ENCODE data around the gene ANKS1A.
"Not testable (repeated sequence)": the region's sequence is repeated elsewhere in the genome, so short reads cannot be mapped to it uniquely, and the experiment has no call there.

The ANKS1A gene

DNA sequence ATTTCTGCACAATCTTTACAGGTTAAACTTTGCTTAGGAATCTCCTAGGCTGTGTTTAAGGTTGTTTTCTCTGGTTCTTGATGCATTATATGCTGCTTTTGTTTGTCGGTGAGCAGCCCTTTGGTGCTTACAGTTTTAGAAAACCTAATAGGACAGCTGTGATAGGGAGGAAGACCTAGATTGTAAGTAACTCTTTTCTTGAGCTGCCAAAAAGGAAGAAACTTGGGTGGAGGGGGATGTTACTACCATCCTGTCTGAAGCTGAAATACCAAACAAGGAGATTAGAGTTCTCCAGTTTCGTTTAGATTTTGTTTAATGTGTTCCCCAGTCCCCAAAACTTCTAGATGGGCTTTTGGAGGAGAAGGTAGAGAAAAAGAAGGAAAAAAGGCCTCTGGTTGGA is 72.0 kb downstream of the ANKS1A start:
- DNase-seq, result no peak

DNA sequence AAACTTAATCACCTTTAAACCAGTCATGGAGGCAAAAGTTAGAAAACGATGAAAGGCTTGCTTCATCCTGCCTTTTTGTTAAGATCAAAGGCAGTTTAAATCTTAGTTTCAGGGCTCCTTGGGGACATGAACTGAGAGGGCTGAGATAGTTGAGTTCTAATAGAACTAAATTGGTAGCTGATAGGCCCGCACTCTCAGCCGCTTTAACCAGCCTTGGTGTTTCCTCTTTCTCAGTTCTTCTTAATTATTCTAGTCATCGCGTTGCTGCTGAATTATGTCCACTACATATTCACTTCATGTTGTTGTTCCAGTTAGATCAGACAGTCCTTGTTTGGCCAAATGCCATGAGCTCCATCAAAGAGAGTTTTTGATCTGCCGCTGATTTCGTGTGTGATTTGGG is 72.5 kb downstream of the ANKS1A start:
- DNase-seq, result peak in 1 of 2 donors; percentile 15

DNA sequence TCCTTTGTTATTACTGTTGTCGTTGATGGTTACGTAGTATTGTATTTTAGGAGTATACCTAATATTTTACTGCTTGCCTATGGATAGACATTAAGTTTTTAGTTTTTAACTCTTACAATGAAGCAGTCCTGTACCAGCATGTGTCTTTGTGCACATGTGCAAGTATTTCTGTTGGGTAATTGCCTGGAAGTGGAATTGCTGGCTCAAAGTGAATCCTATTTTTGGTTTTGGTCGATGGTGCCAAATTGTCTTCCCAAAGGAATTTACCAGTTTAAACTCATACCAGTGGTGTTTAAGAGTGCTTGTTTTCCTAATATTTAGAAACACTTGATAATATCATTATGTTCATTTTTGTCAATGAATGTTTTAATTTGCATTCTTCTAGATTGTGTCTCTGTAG is 75.5 kb downstream of the ANKS1A start:
- DNase-seq, result no peak

DNA sequence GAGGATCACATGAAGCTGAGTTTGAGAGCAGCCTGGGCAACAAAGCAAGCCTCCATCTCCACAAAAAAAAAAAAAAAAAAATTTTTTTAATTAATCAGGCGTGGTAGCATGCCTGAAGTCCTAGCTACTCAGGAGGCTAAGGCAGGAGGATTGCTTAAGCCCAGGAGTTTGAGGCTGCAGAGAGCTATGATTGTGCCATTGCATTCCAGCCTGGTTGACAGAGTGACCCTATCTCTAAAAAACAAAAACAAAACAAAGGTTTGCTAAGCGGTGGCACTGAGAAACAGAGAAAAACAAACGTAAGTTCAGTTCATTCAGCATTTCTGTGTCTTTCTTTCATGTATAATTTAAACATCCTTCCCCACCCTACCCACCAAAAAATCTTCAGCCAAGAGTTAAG is 78.4 kb downstream of the ANKS1A start:
- DNase-seq, result no peak

DNA sequence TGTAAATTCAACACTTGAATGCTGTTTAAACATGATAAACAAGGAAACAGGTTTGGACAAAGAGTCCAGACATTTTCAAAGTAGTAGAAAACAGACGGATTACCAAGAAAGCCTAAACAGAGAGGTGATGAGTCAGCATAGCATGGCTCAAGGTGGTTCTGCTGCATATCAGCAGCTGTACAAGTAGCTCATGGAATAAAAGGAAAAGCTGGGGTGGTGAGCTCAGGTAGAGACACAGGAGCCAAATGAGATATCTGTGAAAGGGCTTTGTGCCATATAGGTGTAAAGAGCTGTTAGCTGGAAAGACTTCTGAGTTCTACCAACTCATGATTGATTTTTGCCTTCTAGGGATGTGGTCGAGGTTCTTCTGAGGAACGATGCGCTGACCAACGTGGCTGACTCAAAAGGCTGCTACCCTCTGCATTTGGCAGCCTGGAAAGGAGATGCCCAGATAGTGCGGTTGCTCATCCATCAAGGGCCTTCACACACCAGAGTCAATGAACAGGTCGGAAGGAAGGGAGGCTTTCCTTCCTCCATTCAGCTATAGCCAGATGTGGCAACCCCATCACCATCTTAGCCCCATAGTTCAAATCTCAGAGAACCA is 80.7 kb downstream of the ANKS1A start:
- no peak for DNase-seq

DNA sequence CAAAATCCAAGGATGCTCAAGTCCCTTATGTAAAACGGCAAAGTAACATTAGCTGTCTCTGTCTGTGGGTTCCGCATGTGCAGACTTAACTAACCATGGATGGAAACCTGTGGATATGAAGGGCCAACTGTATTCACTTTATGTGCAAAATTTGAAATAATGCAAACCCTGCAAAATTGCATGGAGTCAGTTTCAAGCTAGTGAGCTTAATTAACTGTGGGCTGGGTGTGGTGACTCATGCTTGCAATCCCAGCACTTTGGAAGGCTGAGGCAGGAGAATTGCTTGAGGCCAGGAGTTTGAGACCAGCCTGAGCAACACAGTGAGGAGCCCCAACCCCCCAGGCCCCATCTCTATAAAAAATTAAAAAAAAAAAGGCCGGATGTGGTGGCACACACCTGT is 81.4 kb downstream of the ANKS1A start:
- no peak for DNase-seq

DNA sequence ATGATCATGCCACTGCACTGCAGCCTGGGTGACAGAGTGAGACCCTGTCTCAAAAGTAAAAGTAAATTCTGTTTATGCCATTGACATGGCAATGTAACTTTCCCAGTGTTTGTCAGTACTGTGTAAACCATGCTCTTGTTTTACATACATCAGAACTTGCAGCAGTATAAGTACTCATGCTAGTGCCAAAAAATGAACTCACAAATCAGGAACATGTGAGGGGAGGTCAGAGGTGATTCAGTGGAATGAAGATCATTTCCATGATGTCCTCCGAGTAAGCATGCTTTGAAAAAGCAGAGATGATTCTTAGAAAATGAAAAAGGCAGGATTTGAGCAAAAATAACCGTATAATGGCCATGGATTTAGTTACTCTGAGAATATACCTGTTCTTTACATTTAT is 81.9 kb downstream of the ANKS1A start:
- no peak for DNase-seq

DNA sequence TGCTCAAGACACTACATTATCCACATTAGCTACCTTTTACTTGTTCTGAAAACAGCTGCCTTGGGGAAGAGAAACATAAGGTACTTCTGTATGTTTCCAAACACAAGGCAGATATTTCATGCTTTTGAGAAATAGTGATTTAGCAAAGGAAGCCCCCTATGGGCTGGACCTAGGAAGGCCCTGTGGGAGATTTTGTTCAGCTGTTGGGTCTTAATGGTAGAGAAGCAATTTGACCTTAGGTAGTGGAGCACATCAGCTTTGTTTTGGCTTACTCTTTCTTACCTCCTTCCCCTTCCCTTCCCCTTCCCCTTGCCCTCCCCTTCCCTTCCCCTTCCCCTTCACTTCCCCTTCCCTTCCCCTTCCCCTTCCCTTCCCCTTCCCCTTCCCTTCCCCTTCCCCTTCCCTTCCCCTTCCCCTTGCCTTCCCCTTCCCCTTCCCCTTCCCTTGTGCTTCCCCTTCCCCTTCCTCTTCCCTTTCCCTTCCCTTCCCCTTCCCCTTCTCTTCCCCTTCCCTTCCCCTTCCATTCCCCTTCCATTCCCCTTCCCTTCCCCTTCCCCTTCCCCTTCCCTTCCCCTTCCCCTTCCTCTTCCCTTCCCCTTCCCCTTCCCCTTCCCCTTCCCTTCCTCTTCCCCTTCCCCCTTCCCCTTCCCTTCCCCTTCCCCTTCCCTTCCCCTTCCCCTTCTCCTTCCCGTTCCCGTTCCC is 84.6 kb downstream of the ANKS1A start:
- DNase-seq, result no peak

DNA sequence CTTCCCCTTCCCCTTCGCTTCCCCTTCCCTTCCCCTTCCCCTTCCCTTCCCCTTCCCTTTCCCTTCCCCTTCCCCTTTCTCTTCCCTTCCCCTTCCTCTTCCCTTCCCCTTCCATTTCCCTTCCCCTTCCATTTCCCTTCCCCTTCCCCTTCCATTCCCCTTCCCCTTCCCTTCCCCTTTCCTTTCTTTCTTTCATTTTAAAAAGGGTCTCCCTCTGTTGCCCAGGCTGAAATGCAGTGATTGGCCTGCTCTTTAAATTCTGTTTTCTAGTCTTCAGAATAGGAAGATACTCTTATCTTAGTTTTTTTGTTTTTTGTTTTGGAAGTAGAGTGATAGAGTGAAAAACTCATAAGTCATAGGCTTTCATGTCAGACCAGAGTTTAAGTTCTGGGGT is 85.2 kb downstream of the ANKS1A start:
- DNase-seq, result no peak

DNA sequence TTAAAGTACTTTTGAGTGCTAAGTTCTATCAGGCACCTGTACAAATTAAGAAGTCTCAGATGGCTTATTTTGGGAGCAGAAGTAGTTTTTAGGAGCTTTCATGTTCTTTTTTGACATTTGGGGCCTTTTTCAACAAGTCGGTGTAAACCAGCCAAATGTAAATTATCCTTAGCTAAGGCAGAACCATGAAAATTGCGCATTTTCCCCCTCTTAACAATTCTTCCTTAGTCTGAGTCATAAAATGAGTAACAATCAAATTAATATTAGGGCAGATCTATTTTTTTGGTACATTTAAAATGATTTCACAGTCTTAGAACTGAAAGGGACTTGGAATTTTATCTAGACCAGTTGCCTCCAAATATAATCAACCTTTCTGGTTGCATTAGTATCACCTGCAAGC is 87.2 kb downstream of the ANKS1A start:
- DNase-seq, result no peak

DNA sequence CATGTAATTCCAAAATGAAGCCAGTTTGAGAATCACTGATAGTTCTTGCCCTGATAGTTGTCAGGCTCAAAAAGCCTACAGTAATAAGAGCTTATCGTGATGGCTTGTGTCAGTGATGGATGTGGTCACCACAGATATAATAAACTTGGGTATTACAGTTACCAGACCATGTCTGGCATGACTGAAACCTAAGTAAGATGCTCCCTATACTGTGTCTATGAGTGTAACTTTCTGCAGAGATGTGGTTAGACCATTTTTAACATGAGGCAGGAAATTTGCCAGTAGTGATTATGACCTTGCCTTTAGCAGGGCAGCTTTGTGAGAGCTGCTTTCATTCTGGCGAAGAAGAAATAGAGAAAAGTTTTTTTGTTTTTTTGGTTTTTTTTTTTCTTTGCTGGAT is 90.2 kb downstream of the ANKS1A start:
- no peak for DNase-seq

DNA sequence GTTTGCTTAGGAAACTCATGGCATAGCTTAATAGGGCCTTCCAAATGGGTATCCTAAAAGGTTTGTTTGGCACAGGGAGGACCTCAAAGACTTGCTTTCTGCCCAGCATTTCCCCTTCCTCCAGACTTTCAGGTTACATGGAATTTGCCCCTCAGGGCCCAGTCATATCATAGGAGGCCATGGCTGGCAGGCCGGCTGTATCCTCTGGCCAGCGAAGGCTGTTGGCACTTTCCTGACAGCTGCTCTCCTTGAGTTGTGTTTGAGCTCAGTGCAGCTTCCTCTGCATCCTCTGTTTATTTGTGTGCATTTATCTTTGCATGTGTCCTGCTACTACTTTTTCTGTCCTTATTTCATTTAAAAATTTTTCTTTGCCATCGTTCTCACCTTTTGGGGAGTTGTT is 90.9 kb downstream of the ANKS1A start:
- no peak for DNase-seq

DNA sequence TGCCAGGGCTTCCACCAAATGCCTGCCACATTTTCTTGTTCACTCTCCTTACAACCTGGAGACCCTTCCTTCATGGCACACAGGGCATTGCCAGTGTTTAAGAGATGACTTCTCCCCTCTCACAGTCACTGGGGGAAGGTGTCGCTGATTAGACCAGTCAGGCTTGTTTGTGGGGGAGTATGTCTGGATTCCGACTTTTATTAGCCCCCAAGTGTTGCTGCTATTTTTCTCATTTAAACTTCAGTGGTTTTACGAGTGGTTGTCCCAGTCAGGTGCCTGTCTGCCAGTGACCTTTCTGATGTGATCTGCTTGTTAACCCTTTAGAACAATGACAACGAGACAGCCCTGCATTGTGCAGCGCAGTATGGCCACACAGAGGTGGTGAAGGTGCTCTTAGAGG is 92.3 kb downstream of the ANKS1A start:
- no peak for DNase-seq

DNA sequence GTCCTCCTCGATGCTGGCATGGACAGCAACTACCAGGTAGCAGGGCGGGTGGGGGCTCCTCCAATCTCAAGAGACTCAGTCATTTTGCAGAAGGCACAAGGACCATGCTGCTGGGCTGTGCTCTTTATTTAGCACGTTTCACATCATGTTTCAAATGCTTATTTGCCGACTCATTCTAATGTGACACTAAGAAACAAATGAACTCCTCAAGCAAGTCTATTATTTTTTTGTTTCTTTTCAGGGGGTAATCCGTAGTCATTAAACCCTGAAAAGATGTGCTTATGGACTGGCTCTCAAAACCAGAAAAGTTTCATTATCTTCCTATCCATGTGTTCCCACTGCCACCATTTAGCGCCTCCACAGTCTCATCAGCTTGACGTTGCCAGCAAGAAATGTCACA is 92.9 kb downstream of the ANKS1A start:
- no peak for DNase-seq

DNA sequence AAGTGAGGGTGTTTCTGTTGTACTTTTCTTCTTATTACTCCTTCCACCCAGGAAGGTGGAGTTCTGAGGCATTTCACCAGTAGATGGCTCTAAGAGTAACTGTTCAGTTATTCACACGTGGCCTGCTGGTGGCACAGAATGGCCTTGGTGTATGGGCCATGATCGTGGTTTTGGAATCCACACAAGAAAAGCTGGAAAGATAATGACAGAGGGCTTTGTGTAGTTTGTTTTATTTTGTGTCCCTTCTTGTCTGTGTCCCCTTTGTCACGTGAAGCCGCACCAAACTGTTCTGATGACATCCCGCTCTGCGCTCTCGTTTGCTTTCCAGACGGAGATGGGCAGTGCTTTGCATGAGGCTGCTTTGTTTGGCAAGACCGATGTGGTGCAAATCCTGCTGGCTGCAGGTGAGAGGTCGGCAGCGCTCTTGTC is 93.4 kb downstream of the ANKS1A start:
- no peak for DNase-seq

DNA sequence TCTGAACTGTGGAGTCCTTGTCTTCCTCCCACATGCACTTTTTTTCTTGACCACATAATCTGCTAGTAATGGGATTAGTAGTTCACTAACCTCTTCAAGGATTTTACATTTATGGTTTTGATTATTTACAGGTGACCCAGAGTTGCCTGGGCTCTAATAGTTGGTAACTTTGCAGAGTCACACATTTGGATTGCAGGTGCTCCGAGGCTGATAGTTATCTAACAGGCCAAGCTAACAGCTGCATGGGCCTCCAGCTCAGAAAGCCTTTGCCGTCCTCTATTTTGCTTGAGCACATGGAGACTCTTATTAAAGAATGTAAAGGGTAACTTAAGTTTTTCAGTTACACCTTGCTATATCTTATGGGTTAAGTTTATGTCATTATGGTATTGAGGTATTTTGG is 95.4 kb downstream of the ANKS1A start:
- no peak for DNase-seq

DNA sequence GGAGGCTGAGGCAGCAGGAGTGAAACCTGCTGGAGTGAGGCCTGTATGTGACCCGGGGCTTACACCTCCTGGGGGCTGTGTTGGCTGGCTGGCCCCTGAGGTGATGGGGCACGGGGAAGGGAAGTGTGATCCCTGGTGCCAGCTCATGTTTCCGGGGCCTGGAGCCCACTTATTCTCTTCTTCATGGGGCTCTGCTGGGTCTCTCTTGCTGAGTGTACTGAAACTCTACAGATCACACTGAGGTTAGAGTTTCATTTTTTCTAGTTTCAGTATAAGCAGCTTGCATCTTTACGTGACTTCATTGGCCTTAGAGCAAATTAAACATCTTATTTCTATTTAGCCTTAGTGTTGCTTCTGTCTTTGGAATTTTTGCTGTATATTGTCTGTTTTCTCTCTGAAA is 96.2 kb downstream of the ANKS1A start:
- DNase-seq, result no peak

DNA sequence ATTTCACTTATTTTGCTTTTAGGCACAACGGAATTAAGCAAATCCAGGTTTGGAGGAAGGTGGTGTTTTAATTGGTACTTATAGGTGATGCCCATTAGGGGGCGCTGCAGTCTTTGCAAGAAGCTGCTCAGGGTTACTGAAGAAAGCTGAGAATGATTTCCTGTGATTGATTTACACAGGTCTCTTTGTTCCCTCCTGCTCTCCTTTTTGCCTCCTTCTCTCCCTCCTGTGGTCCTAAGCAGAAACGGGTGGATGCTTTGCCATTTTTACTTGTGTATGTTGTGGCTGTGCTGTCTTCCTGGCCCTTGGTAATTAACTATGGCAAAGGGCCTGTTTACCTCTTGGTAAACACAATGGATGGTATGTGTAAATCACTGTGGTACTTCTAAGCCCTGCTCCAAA is 97.8 kb downstream of the ANKS1A start:
- DNase-seq, result peak; percentile 48 to 80

DNA sequence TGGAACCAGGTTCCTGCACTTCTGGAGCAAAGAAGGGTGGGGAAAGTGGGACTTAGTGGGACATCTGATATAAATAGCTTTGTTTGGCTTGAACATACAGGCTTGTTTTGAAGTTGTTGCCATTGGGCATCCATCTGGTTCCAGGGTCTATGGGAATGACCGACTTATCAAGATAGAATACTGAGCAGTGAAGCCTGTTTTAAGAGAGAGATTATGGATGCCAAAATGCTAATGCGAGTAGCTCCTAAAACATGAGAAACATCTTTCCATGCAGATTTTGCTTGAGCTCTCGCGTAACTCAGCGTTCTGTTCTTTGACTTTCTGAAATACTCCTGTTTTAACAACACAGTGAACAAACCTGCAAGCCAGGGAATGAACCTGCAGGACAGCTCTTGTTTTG is 98.5 kb downstream of the ANKS1A start:
- no peak for DNase-seq

DNA sequence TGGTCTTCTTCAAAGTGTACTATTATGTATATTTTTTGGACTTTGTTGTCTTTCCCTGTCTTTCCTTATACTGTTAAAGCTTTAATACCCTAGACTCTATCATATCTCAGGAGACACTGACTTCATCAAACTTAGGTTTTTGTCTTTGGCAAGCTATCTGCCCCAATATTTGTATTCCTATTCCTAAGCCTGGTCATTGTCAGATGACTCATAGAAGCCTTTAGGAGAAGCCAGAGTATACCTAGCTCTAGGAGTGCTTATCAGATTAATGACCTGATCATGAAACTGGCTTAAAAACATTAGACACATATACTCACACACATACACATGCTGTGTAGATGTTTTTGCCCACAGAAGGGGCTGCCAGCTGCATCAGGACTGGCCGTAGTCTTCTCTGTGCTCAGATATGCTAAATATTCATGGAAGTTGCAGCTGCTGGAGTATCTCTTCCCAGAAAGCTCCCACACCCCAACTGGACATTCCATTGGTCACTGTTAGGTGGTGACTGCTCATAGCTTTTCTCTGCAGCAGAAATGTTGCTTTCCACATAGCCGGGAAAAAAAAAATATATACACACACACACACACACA is 102.0 kb downstream of the ANKS1A start:
- no peak for DNase-seq

DNA sequence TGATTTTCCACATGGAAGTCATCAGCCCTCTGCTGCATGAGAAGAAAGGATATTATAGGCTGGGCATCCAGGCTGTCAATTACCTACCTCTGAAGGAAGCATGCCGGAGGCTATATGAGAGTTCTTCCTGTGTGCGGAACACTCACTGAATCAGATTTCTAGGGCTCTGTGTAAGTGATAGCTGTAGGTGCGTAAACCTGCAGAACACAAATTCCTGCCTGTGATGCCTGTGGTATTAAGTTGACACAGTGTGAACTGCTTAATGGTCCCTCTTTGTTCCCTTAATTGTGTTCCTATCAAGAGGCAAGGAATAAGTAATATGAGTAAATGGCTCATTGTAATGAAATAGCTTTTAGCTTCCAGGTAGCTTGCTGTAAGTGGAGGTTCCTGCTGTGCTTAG is 103.3 kb downstream of the ANKS1A start:
- no peak for DNase-seq

DNA sequence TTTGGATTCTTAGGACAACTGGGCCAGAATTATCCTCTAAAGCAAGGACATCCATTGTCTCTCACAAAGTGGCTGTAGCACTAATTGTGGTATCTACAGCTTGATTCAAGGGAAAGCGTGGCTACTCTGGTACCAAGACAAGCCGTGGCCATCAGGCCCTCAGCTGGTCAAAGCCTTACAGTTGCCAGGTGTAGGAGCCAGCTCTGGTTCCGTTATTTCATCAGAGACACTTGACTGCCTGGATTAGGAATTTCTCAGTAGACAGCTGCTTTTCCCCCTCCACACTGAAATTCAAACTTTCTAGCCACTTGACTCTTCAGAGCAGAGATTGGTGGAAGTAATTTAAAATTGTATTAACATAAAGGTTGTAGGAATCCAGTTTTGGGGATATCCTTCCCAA is 104.2 kb downstream of the ANKS1A start:
- no peak for DNase-seq

DNA sequence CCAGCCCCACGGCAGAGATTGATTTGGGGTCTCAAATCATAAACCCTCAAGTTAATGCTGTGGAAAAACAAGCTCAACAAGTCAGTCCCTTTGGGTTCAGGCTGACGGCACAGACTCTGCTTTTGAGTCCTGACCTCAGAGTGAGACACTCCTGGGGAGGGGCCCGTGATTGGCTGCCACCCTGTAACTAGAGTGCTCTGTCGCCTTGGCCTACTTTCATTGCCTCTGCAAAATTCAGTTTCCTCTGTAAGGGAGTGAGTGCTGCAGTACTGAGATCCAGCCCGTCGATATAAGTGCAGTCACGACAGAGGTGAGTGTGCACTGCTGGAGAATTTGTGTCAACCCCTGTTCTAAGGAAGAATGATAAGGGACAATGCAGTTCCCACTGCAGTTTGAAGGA is 105.6 kb downstream of the ANKS1A start:
- no peak for DNase-seq

DNA sequence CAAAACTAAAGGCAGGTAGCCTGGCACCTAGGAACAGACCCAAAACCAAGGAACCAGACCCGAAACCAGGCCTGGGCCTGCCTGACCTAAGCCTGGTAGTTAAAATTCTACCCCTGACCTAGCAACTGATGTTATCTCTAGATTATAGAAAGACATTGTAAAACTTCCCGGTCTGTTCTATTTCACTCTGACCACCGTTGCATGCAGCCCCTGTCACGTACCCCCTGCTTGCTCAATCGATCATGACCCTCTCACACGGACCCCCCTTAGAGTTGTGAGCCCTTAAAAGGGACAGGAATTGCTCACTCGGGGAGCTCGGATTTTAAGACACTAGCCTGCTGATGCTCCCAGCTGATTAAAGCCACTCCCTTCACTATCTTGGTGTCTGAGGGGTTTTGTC is 109.4 kb downstream of the ANKS1A start:
- DNase-seq, result not testable (repeated sequence)

DNA sequence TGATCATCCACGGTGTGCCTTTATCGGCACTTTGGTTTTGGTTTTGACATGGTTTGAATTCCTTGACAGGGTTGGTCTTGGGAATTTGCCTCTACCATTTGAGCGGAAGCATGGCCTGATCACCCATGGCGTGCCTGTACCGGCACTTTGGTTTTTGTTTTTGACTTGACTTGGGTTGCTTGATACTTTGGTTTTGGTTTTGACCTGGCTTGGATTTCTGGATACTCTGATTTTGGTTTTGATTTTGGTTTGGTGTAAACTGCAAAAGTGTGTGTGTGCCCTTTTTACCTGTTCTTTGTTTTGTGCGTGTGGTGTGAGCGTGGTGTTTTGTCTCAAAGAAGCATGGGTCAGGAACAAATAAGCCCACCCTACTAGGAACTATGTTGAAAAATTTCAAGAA is 110.1 kb downstream of the ANKS1A start:
- DNase-seq, result not testable (repeated sequence)
